Activated T-cell treated with anti-CD3 and anti-CD28 coated beads for 48 hours (primary cell): Measurements from ENCODE around the gene FERMT2.
"Not testable (repeated sequence)": the region's sequence is repeated elsewhere in the genome, so short reads cannot be mapped to it uniquely, and the experiment has no call there.

Experiments used
- DNase-seq: peaks from one replicate; pipeline ENCODE4 v3.0.0-alpha.2; 2020; ENCODE audit warnings: low read depth

FERMT2 gene

GRCh38 chr14:52900731-52901130 lies 50.1 kb downstream of the FERMT2 start:
- DNase-seq: no peak

- no peak for DNase-seq
Measured at GRCh38 chr14:52898496-52898895, 52.4 kb downstream of the FERMT2 start.

- DNase-seq: no peak
Measured at GRCh38 chr14:52895000-52895399, 55.9 kb downstream of the FERMT2 start.

DNA sequence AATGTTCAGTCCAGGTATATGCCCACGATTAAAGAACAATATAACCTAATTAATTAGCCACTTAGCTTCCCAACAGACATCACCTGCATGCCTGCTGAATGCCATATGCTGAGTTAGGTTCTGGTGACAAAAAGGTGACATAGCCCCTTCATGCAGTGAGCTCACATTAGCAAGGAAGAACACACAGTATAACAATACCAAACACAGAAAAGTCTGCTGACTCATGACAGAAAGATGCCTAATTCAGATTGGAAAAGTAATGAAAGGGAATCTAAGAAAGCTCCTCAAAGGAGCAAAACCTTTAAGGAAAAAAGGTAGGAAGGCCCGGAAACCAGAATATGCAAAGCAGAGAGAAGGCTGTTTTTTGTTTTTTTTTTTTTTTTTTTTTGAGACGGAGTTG lies 59.0 kb downstream of the FERMT2 start:
- no peak for DNase-seq

- DNase-seq: no peak
Measured at GRCh38 chr14:52888839-52889838, 61.7 kb downstream of the FERMT2 start.

GRCh38 chr14:52888159-52888558 lies 62.7 kb downstream of the FERMT2 start:
- no peak for DNase-seq

DNA sequence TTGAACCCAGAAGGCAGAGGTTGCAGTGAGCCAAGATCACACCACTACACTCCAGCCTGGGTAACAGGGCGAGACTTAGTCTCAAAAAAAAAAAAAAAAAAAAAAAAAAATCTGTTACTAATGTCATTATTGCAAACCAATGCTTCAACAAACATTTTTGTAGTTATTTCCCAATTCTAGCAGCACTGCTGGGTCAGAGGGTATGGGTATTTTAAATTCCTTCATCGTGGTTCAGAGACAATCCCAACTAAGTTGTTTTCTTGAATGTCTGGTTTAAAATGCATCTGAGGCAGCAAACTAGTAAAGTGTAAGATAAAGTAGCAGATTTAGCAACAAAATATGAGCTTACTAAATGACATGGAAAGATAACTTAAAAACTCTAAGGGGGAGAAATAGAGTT lies 65.6 kb downstream of the FERMT2 start:
- no peak for DNase-seq

DNA sequence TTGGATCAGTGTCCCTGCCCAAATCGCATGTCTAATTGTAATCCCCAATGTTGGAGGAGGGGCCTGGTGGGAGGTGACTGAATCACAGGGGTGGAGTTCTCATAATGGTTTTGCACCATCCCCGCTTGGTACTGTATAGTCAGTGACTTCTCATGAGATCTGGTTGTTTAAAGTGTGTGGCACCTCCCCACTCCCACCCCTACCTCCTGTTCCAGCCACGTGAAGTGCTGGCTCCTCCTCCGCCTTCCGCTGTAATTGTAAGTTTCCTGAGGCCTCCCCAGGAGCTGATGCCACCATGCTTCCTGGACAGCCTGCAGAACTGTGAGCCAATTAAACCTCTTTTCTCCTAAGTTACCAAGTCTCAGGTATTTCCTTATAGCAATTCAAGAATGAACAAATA lies 67.2 kb downstream of the FERMT2 start:
- no peak for DNase-seq

DNA sequence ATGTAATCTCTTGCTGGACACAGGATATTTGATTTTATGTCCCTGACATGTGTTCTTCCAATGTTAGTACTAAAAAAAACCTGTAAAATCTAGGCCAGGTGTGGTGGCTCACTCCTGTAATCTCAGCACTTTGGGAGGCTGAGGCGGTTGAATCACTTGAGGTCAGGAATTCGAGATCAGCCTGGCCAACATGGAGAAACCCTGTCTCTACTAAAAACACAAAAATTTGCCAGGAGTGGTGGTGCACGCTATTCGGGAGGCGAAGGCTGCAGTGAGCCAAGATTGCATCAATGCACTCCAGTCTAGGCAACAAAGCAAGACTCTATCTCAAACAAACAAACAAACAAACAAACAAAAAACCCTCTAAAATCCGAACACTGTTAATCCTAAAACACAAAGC lies 68.0 kb downstream of the FERMT2 start:
- DNase-seq: no peak

DNA sequence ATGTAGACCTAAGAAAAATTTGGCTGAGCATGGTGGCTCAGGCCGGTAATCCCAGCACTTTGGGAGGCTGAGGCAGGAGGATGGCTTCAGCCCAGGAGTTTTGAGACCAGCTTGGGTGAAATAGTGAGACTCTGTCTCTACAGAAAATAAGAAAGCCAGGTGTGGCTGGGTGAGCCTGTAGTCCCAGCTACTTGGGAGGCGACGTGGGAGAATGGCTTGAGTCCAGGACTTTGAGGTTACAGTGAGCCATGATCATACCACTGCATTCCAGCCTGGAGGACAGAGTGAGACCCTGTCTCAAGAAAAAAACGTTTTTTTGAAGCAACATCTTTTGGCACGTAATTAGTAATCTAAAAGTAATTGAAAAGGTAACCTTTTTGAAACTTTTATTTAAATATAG lies 70.9 kb downstream of the FERMT2 start:
- DNase-seq: no peak

- no peak for DNase-seq
Measured at GRCh38 chr14:52878946-52879345, 71.9 kb downstream of the FERMT2 start.

DNA sequence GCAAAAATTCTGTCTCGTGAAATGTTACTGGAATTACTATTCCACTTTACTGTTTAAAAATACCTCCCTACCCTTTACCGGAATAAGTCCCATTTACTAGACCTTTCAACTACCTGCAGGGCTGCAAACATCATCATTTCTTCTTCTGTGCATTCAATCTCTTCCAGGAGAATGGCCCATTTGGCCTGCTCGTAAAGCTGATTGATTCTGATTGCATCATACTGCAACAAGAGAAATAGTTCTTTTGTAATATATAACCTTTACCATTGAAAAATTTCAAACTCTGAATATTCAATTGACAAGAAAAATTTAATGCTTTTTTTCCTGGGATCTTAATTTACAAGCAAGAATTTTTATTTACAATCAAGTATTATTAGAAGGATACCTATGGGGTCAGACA lies 72.4 kb downstream of the FERMT2 start:
- no peak for DNase-seq

- DNase-seq: no peak
Measured at GRCh38 chr14:52877628-52878027, 73.2 kb downstream of the FERMT2 start.

DNA sequence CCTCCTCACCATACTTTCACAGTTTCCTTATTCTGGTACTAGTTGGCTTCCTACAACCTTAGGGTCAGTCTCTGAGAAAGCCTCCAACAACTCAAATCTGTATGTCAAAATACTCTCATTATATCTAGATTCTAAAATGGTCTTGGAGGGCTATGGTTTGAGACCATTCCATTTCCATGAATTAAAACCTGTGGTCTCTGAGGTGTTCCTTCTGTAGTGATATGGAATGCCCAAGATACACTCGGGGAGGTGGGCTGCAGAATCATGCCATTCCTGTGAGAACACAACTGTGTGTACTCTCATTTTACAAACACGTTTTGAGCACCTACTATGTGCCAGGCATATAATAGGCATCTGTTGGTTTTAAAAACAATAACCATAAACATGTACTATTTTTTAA lies 74.0 kb downstream of the FERMT2 start:
- no peak for DNase-seq

DNA sequence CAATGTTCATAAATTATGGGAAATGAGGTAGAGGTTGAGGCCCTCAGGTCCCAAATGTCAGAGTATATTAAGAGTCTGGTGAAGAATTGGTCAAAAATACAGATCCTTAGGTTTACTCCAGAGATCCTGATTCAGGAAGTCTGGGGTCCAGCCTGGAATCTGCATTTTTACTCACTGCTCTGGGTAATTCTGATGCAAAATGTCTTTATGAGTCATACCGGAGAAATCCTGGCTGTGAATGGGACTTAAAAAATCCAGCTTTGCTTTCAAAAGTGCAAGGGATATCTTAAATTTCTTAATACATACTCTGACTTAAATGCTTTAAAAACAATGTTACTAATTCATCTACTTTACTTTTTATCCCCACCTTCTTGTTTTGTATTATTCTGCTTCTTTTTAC lies 74.5 kb downstream of the FERMT2 start:
- no peak for DNase-seq

DNA sequence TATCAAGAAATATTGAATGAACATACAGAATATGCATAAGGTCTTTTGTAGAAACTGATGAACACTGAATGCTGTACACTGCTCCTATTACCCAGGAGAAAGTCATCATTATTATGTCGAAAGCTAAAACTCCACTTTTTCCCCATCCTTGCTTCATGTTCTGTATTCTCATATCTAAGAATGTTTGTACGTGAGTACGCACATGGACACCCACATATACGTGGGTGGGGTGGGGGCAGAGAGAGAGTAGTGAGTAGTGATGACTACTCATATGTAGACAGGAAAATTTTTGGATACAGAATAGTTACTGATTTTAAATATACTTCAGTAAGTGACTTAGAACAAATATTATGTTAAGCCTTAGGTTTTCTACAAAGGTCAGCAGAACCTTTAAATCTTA lies 75.1 kb downstream of the FERMT2 start:
- DNase-seq: no peak

DNA sequence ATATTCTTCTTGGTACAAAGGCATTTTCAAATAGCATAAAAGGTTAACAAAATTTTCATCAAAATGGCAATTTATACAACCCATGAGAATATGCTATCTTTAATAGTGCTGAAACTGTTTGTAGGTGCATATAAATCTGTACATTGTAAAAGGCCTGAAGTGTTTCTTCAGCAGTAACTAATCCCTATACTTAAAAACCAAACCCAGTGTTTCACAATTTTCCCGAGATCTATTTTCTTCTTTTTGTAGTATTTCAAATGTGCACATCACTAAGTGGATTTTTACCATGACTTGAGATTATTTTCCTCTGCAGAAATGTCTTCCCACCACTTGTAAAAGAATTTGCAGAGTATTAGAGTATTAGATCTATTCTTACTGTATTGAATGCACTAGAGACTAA lies 76.5 kb downstream of the FERMT2 start:
- DNase-seq: no peak

DNA sequence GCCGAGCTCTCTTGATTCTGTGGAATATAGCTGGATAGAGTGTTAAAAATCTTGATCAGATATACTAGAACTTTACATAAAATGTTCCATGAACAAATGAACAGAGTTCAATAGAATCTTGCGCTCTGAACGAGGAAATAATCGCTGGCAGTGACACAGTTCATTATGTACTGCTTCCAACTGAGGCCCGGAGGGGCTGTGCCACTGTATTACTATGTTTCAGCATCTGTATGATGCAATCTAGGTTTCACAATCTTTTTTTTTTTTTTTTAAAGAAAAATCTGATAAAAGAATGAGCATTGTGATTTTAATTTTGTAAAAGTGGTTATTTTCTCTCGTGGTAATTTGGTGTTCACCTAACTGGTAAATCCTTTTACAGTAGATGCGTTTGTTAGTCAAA lies 77.2 kb downstream of the FERMT2 start:
- no peak for DNase-seq

GRCh38 chr14:52873065-52873464 lies 77.8 kb downstream of the FERMT2 start:
- no peak for DNase-seq

DNA sequence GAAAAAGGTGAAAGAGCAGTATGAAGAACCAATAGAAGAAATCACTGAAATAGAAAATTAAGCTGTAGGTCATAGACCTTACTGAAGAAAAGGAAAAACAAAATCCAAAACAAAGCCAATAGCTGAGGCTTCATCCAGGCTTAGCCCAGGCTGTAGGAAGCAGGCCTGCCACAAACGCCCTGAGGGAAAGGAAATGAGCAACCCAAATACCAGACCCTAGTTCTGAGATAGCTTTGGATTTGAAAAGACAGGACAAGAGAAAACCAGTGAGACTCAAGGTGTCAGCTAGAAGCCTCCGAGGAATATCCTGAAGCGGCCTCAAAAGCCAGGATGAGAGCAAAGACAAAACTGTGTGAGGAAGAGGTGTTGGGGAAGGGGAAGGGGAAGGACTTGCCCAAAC lies 79.2 kb downstream of the FERMT2 start:
- no peak for DNase-seq

- no peak for DNase-seq
Measured at GRCh38 chr14:52868911-52869618, 81.8 kb downstream of the FERMT2 start.

GRCh38 chr14:52864893-52865292 lies 86.0 kb downstream of the FERMT2 start:
- not testable (repeated sequence) for DNase-seq

GRCh38 chr14:52863334-52863700 lies 87.5 kb downstream of the FERMT2 start:
- DNase-seq: no peak
